Measurements from ENCODE around the gene CDH4. TPM values are rescaled to one million over a fixed set of nuclear protein-coding genes. Genes with fewer than 3 reads are reported as not detected.

CDH4 gene
- total and polyA plus RNA-seq, 2 of the 8 experiments (the other 6 are each of a cell fraction or from before 2014, with no cell fraction given): 4.3 to 7.9 TPM

DNA sequence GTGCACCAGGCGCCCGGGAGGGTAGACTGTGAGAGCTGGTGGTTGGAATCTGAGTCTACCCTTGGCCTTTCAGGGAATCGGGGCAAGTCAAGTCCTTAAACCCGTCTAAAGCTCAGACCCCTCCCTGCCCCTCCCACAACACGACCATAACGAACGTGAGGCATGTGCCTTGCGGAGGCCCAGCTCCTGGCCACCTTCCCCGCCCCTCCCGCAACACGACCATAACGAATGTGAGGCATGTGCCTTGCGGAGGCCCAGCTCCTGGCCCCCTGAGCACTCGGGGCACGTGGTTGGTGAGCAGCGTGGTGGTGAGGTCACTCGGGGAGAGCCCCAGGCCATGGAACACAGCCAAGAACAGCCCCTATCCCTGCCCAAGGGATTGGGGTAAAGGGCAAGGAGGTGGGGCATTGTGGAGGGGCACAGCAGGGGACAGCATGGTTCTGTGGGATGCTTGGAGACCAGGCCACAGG lies 681.5 kb downstream of the CDH4 start (continued):
- TF ChIP-seq, protein P1, sequence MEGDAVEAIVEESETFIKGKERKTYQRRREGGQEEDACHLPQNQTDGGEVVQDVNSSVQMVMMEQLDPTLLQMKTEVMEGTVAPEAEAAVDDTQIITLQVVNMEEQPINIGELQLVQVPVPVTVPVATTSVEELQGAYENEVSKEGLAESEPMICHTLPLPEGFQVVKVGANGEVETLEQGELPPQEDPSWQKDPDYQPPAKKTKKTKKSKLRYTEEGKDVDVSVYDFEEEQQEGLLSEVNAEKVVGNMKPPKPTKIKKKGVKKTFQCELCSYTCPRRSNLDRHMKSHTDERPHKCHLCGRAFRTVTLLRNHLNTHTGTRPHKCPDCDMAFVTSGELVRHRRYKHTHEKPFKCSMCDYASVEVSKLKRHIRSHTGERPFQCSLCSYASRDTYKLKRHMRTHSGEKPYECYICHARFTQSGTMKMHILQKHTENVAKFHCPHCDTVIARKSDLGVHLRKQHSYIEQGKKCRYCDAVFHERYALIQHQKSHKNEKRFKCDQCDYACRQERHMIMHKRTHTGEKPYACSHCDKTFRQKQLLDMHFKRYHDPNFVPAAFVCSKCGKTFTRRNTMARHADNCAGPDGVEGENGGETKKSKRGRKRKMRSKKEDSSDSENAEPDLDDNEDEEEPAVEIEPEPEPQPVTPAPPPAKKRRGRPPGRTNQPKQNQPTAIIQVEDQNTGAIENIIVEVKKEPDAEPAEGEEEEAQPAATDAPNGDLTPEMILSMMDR (IDR thresholded peaks at IDR 0.05; ENCODE audit: control extremely low read depth in 1 of 3, insufficient read depth in 1 of 3, low read depth in 1 of 3, low read length in 3 of 3): no peak

All from H1 (cell line).